Testis (tissue), 2 donors: Measurements from ENCODE around the gene NUP98.

Experiments
- CTCF ChIP-seq, 3 experiments: fragments of 450-650 bp in 2 of 3; fragments of 200-600 bp in 1 of 3; sonication (generic) in 1 of 3; IDR thresholded peaks; one replicate each; pipeline ENCODE4 v1.5.1; 2016 to 2019; ENCODE audit warnings: antibody characterized with exemption in 3 of 3, mild to moderate bottlenecking in 2 of 3, moderate library complexity in 1 of 3
- POLR2A ChIP-seq: fragments of 450-650 bp; IDR thresholded peaks from one replicate; pipeline ENCODE4 v1.6.1; 2017; ENCODE audit warnings: antibody characterized with exemption, mild to moderate bottlenecking, moderate library complexity

- no peak for TF ChIP-seq CTCF (IDR thresholded peaks at IDR 0.05)
- TF ChIP-seq POLR2A: no peak
Measured at GRCh38 chr11:3712274-3712673, 85.1 kb downstream of the NUP98 start.
